ENCODE results near the gene THBS2.

THBS2 gene

DNA sequence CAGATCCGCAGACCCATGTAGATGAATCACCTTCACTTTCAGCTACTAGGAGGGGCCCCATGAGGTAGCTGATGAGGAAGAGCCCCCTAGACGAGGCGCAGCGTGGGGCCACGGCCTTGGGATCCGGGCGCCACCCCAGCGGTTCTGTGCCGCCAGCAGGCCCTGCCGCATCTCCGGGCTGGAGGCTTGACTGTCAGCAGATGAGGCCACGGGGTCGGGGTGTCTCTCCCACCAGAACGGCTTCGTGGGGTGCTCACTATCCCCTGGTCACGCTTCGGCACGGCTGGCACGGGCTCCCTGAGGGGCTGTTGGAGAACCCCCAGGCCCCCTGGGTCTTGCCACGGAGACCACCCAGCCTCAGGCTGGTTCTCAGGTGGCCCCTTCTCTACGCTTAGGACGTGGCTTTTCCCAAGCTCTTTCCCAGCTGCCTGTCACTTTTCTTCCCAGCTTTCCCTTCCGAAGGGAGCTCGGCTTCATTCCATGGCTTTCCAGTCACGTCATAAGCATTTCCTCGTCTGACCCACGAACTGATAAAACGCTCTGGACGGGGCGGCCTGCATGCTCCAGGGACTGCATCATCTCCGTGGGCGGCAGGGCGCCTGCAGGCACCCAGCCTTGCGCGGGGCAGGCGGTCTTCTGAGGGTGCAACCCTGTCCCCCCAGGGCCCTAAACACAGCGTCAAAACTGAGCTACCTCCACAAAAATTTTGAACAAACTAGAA is 85.9 kb downstream of the THBS2 start:
- DNase-seq (ENCODE audit: low read depth), result peak; percentile 99
- no peak overlapping the region for H3K4me3 ChIP-seq (replicated peaks; ENCODE audit: low read depth, low read length)
- TF ChIP-seq CTCF (IDR thresholded peaks at IDR 0.05; ENCODE audit: low read length, missing control alignments), result no peak

GRCh38 chr6:169166896-169167580 is 86.6 kb downstream of the THBS2 start:
- no peak for DNase-seq (ENCODE audit: low read depth)
- TF ChIP-seq CTCF (IDR thresholded peaks at IDR 0.05; ENCODE audit: low read length, missing control alignments), result no peak
- no peak overlapping the region for H3K4me3 ChIP-seq (replicated peaks; ENCODE audit: low read depth, low read length)

Data from fibroblast of pulmonary artery (primary cell).